ENCODE results near the gene FBXL17. TPM values are rescaled to one million over a fixed set of nuclear protein-coding genes. Genes with fewer than 3 reads are reported as not detected.

Gene FBXL17
- polyA plus RNA-seq, 2 of the 4 experiments (the other 2 are of a cell fraction), result 8.7 to 9.1 TPM

- H3K4me3 ChIP-seq, result no peak overlapping the region
- no peak overlapping the region for H3K27ac ChIP-seq
- 0 out of 3 replicates have a peak, but pooled peaks cover 6% of the 10 kb centered on the region for H3K4me1 ChIP-seq
- FAIRE-seq (no peak), ATAC-seq (no peak), DNase-seq (ENCODE audit: low read depth in 1 of 2, low spot score in 1 of 2) (no peak)
- ChIA-PET CTCF (interaction anchor here (1.2 kb wide), 1 partner anchor 114 kb away, joined by 3 read pairs; no protein-coding TSS in a partner anchor), POLR2A (no interaction called here)
- no peak overlapping the region for H3K4me2 ChIP-seq
- WGBS (ENCODE audit: missing lambda C conversion rate), result 93% methylated on average over 4 of the region's 4 CpGs
- TF ChIP-seq E2F6 (IDR thresholded peaks at IDR 0.05; ENCODE audit: borderline replicate concordance, low read depth), result no peak
- TF ChIP-seq ZNF302 (CRISPR knock-in tag; IDR thresholded peaks at IDR 0.05), result no peak
- no peak for TF ChIP-seq FOSB (CRISPR knock-in tag; IDR thresholded peaks at IDR 0.05)
- no peak for TF ChIP-seq ZFP36 (IDR thresholded peaks at IDR 0.05; ENCODE audit: borderline replicate concordance, partially characterized antibody)
- no peak for TF ChIP-seq MYC (IDR thresholded peaks at IDR 0.05; ENCODE audit: borderline replicate concordance, low read length)
- no peak for TF ChIP-seq RCOR1 (IDR thresholded peaks at IDR 0.05; ENCODE audit: low read depth, low read length)
- H3K9me3 ChIP-seq, result no peaks in the 10 kb centered on the region
Measured at GRCh38 chr5:108146222-108146621, 235.7 kb downstream of the FBXL17 start.

GRCh38 chr5:108145351-108145750 is 236.5 kb downstream of the FBXL17 start:
- DNase-seq (ENCODE audit: low read depth in 1 of 2, low spot score in 1 of 2) (no peak), ATAC-seq (no peak), FAIRE-seq (no peak)
- TF ChIP-seq SREBF2 (IDR thresholded peaks at IDR 0.05) (no peak), E2F6 (IDR thresholded peaks at IDR 0.05; ENCODE audit: borderline replicate concordance, low read depth) (no peak), HEYL (CRISPR knock-in tag; IDR thresholded peaks at IDR 0.05) (no peak), FOSL2 (IDR thresholded peaks at IDR 0.05) (no peak), FOSL2 (CRISPR knock-in tag; IDR thresholded peaks at IDR 0.05) (no peak)
- no peaks in the 10 kb centered on the region for H3K9me3 ChIP-seq
- no peak overlapping the region for H3K27ac ChIP-seq
- ChIA-PET POLR2A (no interaction called here), CTCF (no interaction called here)
- H3K4me1 ChIP-seq, result 0 out of 3 replicates have a peak, but pooled peaks cover 6% of the 10 kb centered on the region
- WGBS (ENCODE audit: missing lambda C conversion rate), result 91% methylated on average over 1 of the region's 1 CpG
- H3K4me2 ChIP-seq, result no peak overlapping the region
- no peak overlapping the region for H3K4me3 ChIP-seq

- Histone ChIP-seq H3K9me3 (no peaks in the 10 kb centered on the region), H3K4me3 (no peak overlapping the region), H3K27ac (no peak overlapping the region), H3K4me2 (no peak overlapping the region), H3K4me1 (0 out of 3 replicates have a peak, but pooled peaks cover 6% of the 10 kb centered on the region)
- DNase-seq (ENCODE audit: low read depth in 1 of 2, low spot score in 1 of 2), result no peak
- FAIRE-seq, result peak; percentile 46
- WGBS (ENCODE audit: missing lambda C conversion rate), result 88% methylated on average over 4 of the region's 4 CpGs
- ChIA-PET POLR2A (no interaction called here), CTCF (no interaction called here)
- no peak for ATAC-seq
- TF ChIP-seq NPAS2 (CRISPR knock-in tag; IDR thresholded peaks at IDR 0.05; ENCODE audit: borderline replicate concordance) (no peak), HOXB5 (CRISPR knock-in tag; IDR thresholded peaks at IDR 0.05) (no peak), TFCP2L1 (CRISPR knock-in tag; IDR thresholded peaks at IDR 0.05) (no peak), REST (IDR thresholded peaks at IDR 0.05) (no peak), CHD4 (IDR thresholded peaks at IDR 0.05; ENCODE audit: borderline replicate concordance) (no peak), ZC3H11A (IDR thresholded peaks at IDR 0.05) (no peak), POLR2A (IDR thresholded peaks at IDR 0.05; ENCODE audit: low read length) (no peak), RCOR1 (IDR thresholded peaks at IDR 0.05; ENCODE audit: low read depth, low read length) (no peak)
Measured at GRCh38 chr5:108144332-108144731, 237.6 kb downstream of the FBXL17 start.

Data from A549 (cell line).